Keratinocyte (primary cell): ENCODE data around the gene CDH12. TPM values are rescaled to one million over a fixed set of nuclear protein-coding genes. Genes with fewer than 3 reads are reported as not detected.
"Not testable (repeated sequence)": the region's sequence is repeated elsewhere in the genome, so short reads cannot be mapped to it uniquely, and the experiment has no call there.

Experiments used
- DNase-seq: peaks from one replicate; pipeline ENCODE4 v3.0.0-alpha.2; 2011; ENCODE audit warnings: low read depth, missing footprints, low spot score
- FAIRE-seq: peaks from 2 replicates; lab custom pipeline; 2011; peaks lifted over from hg19 to GRCh38; lab: Jason Lieb, UNC
- H2AFZ ChIP-seq: 2 replicates; pipeline ENCODE4 v1.6.0; 2012; ENCODE audit warnings: low read length, control low read depth, inconsistent platforms; ENCODE audit not compliant: control insufficient read depth
- H3K27ac ChIP-seq: 2 replicates; pipeline ENCODE4 v1.5.1; 2011; ENCODE audit warnings: low read length; ENCODE audit not compliant: control insufficient read depth, insufficient read depth
- H3K27me3 ChIP-seq: 3 replicates; pipeline ENCODE4 v1.6.0; 2011; ENCODE audit warnings: low read length; ENCODE audit not compliant: control insufficient read depth, insufficient read depth; ENCODE audit errors: extremely low read depth
- H3K36me3 ChIP-seq, 2 experiments: 2 replicates in 1 of 2; 3 replicates in 1 of 2; pipeline ENCODE4 v1.5.1; 2011; ENCODE audit warnings: low read length in 2 of 2, mild to moderate bottlenecking in 1 of 2; ENCODE audit not compliant: control insufficient read depth in 2 of 2, insufficient read depth in 2 of 2; ENCODE audit errors: extremely low read depth in 1 of 2
- H3K4me1 ChIP-seq: 3 replicates; pipeline ENCODE4 v1.5.1; 2011; ENCODE audit warnings: low read length; ENCODE audit not compliant: control insufficient read depth, insufficient read depth; ENCODE audit errors: extremely low read depth
- H3K4me2 ChIP-seq: 3 replicates; pipeline ENCODE4 v1.6.0; 2011; ENCODE audit warnings: low read depth, low read length; ENCODE audit not compliant: control insufficient read depth, insufficient read depth; ENCODE audit errors: extremely low read depth
- H3K4me3 ChIP-seq, 3 experiments: fragments of 200-600 bp in 1 of 3; sonication (generic) in 1 of 3; 2 replicates in 2 of 3; 3 replicates in 1 of 3; pipeline ENCODE4 v1.5.1; 2011 to 2016; ENCODE audit warnings: low read length in 3 of 3, mild to moderate bottlenecking in 3 of 3, control low read depth in 2 of 3, inconsistent platforms in 1 of 3, low read depth in 1 of 3, mixed read lengths in 1 of 3, mixed run types in 1 of 3, moderate library complexity in 1 of 3; ENCODE audit not compliant: control insufficient read depth in 2 of 3, insufficient read depth in 2 of 3; ENCODE audit errors: extremely low read depth in 1 of 3
- H3K79me2 ChIP-seq: 2 replicates; pipeline ENCODE4 v1.6.0; 2012; ENCODE audit warnings: low read length; ENCODE audit not compliant: control insufficient read depth, insufficient read depth
- H3K9ac ChIP-seq: 3 replicates; pipeline ENCODE4 v1.6.0; 2011; ENCODE audit warnings: low read length; ENCODE audit not compliant: control insufficient read depth, insufficient read depth; ENCODE audit errors: extremely low read depth
- H3K9me1 ChIP-seq: 3 replicates; pipeline ENCODE4 v1.6.0; 2011; ENCODE audit warnings: low read length; ENCODE audit not compliant: control insufficient read depth, insufficient read depth; ENCODE audit errors: extremely low read depth
- H3K9me3 ChIP-seq: 2 replicates; pipeline ENCODE4 v1.5.1; 2012; ENCODE audit warnings: low read depth, low read length; ENCODE audit not compliant: control insufficient read depth
- H4K20me1 ChIP-seq: 3 replicates; pipeline ENCODE4 v1.6.0; 2011; ENCODE audit warnings: low read length; ENCODE audit not compliant: control insufficient read depth, insufficient read depth; ENCODE audit errors: extremely low read depth
- EZH2 ChIP-seq: IDR thresholded peaks from one replicate; pipeline ENCODE4 v1.6.1; 2012; ENCODE audit warnings: inconsistent platforms, mild to moderate bottlenecking, low read length, moderate library complexity
- dilution Hi-C: fragments of 300-500 bp; cut with MboI; formaldehyde crosslinking; loops from one replicate; pipeline ENCODE4 v1.7.0; 2020; ENCODE audit warnings: low sequenced_read_pairs; ENCODE audit not compliant: extremely low pct_ligation_motif_present
- polyA plus RNA-seq, 5 experiments: library from polyadenylated mRNA; depleted of rRNA in 3 of 5; stranded (reverse) in 3 of 5; stranded (forward) in 1 of 5; unstranded in 1 of 5; fragments of >200 nt; gene quantifications; 1 replicate in 1 of 5; 2 replicates in 3 of 5; 3 replicates in 1 of 5; pipeline versions ENCODE4 v1.2.1 to v1.2.3, GENCODE V29; 2011 to 2012; ENCODE audit warnings: missing spikeins in 2 of 5, low read depth in 1 of 5, low replicate concordance in 1 of 5
- TF ChIP-seq, protein P1 (sequence below), 3 experiments: IDR thresholded peaks in 1 of 3; conservative IDR thresholded peaks in 1 of 3; optimal IDR thresholded peaks in 1 of 3; 2 replicates in 2 of 3; 3 replicates in 1 of 3; pipeline versions ENCODE3 to v1.5.1; 2011; ENCODE audit warnings: low read length in 3 of 3, mild to moderate bottlenecking in 3 of 3, moderate library complexity in 2 of 3, control low read depth in 1 of 3, inconsistent platforms in 1 of 3; ENCODE audit not compliant: insufficient read depth in 2 of 3; ENCODE audit errors: extremely low read depth in 1 of 3

The CDH12 gene
- polyA plus RNA-seq, 1 donor (not counting 4 experiments of a cell fraction or from before 2014, with no cell fraction given) = not detected

DNA sequence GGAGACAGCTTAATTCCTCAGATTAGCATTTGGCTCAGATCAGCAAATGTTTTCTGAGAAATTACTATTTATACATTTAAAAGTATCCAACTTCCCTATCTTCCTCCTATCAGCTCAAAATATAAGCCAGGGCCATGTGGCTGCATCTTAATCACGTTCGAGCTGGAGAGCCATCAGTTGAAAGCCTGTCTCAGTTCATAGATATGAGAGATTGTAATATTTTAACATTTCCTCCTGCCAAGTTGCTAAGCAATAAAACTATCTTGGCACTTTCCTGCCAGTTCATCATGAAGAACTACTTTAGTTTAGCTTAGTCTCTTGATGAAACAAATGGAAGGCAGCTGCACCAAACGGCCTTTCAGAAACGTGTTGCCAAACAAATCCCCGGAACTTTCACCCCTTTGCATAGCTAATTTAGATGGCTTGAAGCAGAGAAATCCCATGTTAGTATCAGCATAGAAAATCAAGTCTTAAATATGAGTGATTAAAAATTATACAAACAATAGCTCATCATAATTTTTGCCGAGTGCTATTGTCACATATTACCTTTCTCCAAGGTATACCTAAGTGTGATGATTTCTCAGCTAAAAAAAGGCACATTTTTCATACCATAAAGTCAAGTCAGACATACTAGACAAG is 713.4 kb downstream of the CDH12 start:
- H3K36me3 ChIP-seq, H3K79me2 ChIP-seq, FAIRE-seq, dilution Hi-C loops, H3K9ac ChIP-seq, H3K4me3 ChIP-seq, H3K27ac ChIP-seq, DNase-seq, H3K9me3 ChIP-seq, H3K4me2 ChIP-seq, H3K27me3 ChIP-seq, H3K4me1 ChIP-seq, H4K20me1 ChIP-seq, H2AFZ ChIP-seq, H3K9me1 ChIP-seq: not testable (repeated sequence)

DNA sequence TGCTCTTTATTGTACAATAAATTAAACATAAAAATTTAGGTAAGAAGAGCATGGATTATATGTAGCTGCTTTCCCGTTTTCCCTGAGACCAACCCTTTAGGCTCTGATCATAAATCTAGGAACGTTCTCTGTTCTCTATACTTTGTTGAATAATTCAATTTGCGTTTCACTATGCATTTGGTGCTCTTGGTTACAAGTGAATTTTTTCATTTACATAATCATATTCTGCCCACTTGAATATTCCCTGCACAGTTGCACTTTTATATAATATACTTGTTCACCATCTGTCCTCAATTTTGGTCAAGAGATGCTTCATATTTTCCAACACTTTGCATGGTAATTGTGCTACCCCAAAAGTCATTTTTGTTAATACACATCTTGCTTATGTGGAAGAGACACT is 741.8 kb downstream of the CDH12 start:
- no peaks in the 10 kb centered on the region for H3K79me2 ChIP-seq
- no peaks in the 10 kb centered on the region for H3K27me3 ChIP-seq
- no peaks in the 10 kb centered on the region for H3K9me3 ChIP-seq
- TF ChIP-seq, protein P1, sequence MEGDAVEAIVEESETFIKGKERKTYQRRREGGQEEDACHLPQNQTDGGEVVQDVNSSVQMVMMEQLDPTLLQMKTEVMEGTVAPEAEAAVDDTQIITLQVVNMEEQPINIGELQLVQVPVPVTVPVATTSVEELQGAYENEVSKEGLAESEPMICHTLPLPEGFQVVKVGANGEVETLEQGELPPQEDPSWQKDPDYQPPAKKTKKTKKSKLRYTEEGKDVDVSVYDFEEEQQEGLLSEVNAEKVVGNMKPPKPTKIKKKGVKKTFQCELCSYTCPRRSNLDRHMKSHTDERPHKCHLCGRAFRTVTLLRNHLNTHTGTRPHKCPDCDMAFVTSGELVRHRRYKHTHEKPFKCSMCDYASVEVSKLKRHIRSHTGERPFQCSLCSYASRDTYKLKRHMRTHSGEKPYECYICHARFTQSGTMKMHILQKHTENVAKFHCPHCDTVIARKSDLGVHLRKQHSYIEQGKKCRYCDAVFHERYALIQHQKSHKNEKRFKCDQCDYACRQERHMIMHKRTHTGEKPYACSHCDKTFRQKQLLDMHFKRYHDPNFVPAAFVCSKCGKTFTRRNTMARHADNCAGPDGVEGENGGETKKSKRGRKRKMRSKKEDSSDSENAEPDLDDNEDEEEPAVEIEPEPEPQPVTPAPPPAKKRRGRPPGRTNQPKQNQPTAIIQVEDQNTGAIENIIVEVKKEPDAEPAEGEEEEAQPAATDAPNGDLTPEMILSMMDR (optimal IDR thresholded peaks at IDR 0.05 in 1 of 3, IDR thresholded peaks at IDR 0.05 in 1 of 3, conservative IDR thresholded peaks at IDR 0.05 in 1 of 3; ENCODE audit: extremely low read depth in 1 of 3, insufficient read depth in 2 of 3, low read length in 3 of 3) = no peak
- no peak for TF ChIP-seq EZH2
- no peaks in the 10 kb centered on the region for H3K4me1 ChIP-seq
- no peak overlapping the region for H2AFZ ChIP-seq
- no peaks in the 10 kb centered on the region for H3K9me1 ChIP-seq
- FAIRE-seq (no peak), DNase-seq (no peak)
- H3K36me3 ChIP-seq = no peaks in the 10 kb centered on the region
- dilution Hi-C loops = no loop called here
- no peak overlapping the region for H3K4me2 ChIP-seq
- no peaks in the 10 kb centered on the region for H4K20me1 ChIP-seq
- H3K4me3 ChIP-seq = no peak overlapping the region
- H3K27ac ChIP-seq = no peak overlapping the region
- H3K9ac ChIP-seq = no peak overlapping the region

DNA sequence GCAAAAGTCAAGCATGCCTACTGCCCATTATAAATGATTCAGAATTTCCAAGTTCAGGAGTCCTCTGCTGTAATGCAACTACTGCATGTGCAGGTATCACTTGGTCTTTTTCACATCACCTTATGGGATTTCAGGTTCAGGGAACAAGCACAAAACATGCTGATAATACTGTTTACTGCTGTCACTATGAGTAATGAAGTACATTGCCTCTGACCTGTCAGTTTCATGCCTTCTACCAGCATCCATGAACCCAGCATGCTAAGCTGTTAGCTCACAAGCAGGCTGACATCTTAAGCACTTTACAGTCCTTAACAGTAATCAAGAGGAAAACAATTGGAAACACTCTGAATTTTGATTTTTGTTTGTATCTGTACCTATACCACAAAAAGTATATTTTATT is 743.8 kb downstream of the CDH12 start:
- H3K4me1 ChIP-seq = no peaks in the 10 kb centered on the region
- H3K36me3 ChIP-seq = no peaks in the 10 kb centered on the region
- dilution Hi-C loops = no loop called here
- no peak overlapping the region for H3K4me2 ChIP-seq
- H3K9me3 ChIP-seq = no peaks in the 10 kb centered on the region
- H3K9ac ChIP-seq = no peak overlapping the region
- no peaks in the 10 kb centered on the region for H3K27me3 ChIP-seq
- H4K20me1 ChIP-seq = no peaks in the 10 kb centered on the region
- no peak for TF ChIP-seq EZH2
- TF ChIP-seq, protein P1 (optimal IDR thresholded peaks at IDR 0.05 in 1 of 3, IDR thresholded peaks at IDR 0.05 in 1 of 3, conservative IDR thresholded peaks at IDR 0.05 in 1 of 3; ENCODE audit: extremely low read depth in 1 of 3, insufficient read depth in 2 of 3, low read length in 3 of 3) = no peak
- H3K9me1 ChIP-seq = no peaks in the 10 kb centered on the region
- DNase-seq (no peak), FAIRE-seq (no peak)
- H3K27ac ChIP-seq = no peak overlapping the region
- no peak overlapping the region for H3K4me3 ChIP-seq
- H2AFZ ChIP-seq = no peak overlapping the region
- H3K79me2 ChIP-seq = no peaks in the 10 kb centered on the region
